ENCODE measurements around the gene RSBN1L.
A peak's percentile ranks its signal among the peaks of the same experiment; 100 is the strongest.

RSBN1L gene

DNA sequence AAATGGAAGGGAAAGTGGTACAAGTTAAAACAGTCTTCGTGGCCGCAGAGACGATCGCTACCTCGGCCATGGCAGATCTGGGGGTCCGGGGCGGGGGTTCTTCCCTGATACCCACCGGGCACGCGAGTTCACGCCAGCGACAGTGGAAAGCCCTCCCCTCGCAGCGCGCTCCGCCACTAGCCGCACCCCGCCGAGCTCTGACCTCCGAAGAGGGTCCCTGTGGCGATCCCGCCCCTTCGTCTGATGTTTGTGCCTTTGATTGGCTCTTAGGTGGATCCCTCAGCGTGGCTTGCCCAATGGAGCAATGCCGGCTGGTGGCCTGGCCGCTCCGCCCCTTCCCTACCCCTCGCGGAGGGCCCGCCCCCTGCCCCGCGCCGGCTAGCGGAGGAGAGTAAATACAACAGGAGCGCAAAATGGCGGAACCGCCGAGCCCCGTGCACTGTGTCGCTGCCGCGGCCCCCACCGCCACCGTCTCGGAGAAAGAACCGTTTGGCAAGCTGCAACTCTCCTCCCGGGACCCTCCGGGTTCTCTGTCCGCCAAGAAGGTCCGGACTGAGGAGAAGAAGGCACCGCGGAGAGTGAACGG, at the start of gene RSBN1L:
Gene RSBN1L (plus strand): TSS at position 403 of the 586 bp plus-strand sequence. CDS start 11 bp downstream, at position 414.
- H3K27ac ChIP-seq = peak within 1 kb of the TSS; percentile 98
- TF ChIP-seq, protein P1, sequence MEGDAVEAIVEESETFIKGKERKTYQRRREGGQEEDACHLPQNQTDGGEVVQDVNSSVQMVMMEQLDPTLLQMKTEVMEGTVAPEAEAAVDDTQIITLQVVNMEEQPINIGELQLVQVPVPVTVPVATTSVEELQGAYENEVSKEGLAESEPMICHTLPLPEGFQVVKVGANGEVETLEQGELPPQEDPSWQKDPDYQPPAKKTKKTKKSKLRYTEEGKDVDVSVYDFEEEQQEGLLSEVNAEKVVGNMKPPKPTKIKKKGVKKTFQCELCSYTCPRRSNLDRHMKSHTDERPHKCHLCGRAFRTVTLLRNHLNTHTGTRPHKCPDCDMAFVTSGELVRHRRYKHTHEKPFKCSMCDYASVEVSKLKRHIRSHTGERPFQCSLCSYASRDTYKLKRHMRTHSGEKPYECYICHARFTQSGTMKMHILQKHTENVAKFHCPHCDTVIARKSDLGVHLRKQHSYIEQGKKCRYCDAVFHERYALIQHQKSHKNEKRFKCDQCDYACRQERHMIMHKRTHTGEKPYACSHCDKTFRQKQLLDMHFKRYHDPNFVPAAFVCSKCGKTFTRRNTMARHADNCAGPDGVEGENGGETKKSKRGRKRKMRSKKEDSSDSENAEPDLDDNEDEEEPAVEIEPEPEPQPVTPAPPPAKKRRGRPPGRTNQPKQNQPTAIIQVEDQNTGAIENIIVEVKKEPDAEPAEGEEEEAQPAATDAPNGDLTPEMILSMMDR (conservative IDR thresholded peaks at IDR 0.05) = peak; percentile 29; the same call in 1 of the 2 replicates

DNA sequence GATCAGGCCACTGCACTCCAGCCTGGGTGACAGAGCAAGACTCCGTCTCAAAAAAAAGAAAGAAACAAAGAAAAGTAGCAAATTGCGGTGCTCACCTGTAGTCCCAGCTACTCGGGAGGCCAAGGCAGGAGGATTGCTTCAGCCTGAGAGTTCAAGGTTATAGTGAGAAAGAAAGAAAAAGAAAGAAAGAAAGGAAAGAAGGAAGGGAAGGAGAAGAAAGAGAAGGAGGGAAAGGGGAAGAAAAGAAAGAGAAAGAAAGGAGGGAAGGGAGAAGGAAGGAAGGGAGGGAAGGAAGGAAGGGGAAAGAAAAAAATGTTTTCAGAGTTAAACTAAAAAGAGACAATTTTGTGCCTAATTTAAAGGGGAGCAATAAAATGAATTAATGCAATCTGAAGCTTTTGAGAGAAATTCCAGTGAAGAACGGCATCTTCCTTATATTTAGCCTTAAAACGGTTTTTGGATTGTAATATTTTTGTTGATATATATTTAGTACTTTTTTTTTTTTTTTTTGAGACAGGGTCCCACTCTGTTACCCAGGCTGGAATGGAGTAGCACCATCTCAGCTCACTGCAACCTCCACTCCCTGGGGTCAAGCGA, 47.4 kb upstream of the RSBN1L start:
- TF ChIP-seq, protein P1 (conservative IDR thresholded peaks at IDR 0.05) = no peak
- H3K27ac ChIP-seq = no peak overlapping the region

DNA sequence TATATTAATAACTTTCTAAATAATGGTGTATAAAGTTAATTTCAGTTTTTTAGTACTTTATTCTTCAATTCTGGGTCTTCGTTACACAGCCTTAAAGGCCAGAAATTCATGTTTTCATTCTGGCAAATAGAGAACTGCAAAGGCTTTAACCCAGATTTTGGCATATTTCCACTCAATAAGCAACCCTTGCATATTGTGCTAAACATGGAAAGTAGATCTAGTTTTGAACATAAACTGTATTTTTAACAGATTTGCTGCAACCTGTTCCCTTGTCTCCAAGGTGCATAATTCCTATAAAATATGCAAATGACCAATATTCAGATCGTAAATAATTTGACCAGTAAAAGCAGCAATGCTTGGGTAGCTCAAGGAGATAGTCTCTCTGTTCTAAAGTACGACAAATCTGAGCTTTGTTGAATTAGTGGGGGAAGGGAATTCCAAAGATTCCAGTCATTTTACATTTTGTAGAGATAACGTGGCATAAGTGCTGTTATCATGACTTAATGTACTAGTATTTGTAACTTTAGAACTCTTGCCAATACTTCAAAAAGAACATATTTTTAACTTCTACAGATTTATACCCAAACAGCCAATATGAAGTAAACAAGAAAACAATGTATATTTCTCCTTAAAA, 46.4 kb upstream of the RSBN1L start:
- TF ChIP-seq, protein P1 (conservative IDR thresholded peaks at IDR 0.05) = no peak
- H3K27ac ChIP-seq = no peak overlapping the region

DNA sequence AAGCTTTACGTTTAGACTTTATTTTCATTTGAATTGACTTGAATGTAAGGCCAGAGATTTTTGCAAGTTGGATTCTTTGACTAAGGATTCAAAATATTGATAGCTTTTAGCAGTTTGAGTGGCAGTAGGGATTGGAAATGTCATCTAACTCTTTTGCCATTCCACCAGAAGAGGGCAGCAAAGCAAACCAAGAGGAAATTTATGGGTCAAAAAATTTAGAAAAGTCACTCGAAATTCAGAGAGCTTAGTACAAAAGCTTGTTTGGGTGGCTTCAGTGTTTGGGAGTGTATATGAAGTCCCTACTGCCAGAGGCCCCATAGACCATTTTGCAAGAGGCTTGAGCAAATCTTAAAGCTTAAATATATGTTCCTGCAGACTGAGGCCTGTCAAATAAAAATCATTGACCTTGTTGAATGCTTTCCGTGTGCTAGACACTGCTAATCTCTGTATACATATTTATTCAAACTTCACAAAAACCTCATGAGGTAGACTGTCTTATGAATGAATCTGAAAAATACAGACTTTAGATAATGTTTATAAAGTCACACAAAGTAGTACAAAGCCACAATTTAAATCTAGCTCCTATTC, 44.6 kb upstream of the RSBN1L start:
- TF ChIP-seq, protein P1 (conservative IDR thresholded peaks at IDR 0.05) = peak; percentile 90
- peak overlapping the region; percentile 71 for H3K27ac ChIP-seq

DNA sequence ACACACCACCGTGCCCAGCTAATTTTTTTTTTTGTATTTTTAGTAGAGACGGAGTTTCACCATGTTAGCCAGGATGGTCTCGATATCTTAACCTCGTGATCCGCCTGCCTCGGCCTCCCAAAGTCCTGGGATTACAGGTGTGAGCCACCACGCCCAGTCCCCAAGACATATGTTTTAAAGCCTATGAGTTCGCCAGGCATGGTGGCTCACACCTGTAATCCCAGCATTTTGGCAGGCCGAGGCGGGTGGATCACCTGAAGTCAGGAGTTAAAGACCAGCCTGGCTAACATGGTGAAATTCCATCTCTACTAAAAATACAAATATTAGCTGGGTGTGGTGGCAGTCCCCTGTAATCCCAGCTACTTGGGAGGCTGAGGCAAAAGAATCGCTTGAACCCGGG, 43.4 kb upstream of the RSBN1L start:
- H3K27ac ChIP-seq = peak overlapping the region; percentile 71

DNA sequence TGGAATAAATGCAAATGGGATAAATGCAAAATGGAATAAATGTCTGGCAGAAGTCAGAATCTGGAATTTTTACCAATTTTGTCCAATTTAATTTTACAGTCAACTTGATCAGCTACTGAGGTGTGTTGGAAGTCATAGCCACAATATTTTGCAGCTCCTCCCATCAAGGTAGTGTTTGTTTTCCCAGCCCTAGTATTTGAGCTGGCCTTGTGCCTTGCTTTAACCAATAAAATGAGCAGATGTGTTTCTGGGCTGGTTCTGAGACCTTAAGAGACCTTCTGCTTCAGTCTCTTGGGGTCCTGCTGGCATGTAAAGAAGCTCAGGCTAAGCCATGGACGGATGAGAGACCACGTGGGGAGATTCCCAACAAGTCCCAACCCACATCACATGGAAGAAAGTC, 42.7 kb upstream of the RSBN1L start:
- TF ChIP-seq, protein P1 (conservative IDR thresholded peaks at IDR 0.05) = no peak
- peak overlapping the region; percentile 71 for H3K27ac ChIP-seq

DNA sequence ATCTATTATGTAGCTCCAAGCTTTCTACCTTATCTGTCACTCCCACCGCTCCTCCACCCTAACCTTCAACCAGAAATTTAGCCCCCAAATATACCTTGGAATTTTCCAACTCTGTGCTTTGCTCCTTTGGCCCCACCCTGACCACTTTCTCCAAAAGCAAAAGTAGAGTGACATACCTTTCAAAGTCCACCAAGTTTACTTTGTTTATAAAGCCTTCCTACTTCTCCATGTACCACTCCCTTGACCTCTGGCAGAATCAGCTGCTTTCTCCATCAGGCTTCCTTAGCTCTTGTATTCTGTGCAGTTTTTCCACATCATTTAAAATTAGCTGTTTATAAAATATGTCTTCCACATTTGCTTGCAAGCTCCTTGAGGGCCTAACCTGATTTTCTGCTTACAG, 40.9 kb upstream of the RSBN1L start:
- TF ChIP-seq, protein P1 (conservative IDR thresholded peaks at IDR 0.05) = no peak
- H3K27ac ChIP-seq = peak overlapping the region; percentile 40
